NB4 (cell line): ENCODE data around the gene ABCA10.

Source experiments
- DNase-seq: peaks from one replicate; pipeline ENCODE4 v3.0.0; 2010; ENCODE audit warnings: low read depth
- H3K4me3 ChIP-seq: one replicate; pipeline ENCODE4 v1.5.1; 2011; ENCODE audit warnings: mild to moderate bottlenecking, low read depth, low read length, moderate library complexity
- CTCF ChIP-seq: IDR thresholded peaks from one replicate; pipeline ENCODE4 v1.5.1; 2012; ENCODE audit warnings: low read depth, low read length
- MAX ChIP-seq: IDR thresholded peaks from 2 replicates; pipeline ENCODE4 v1.6.1; 2011; ENCODE audit warnings: low read depth, low read length
- MYC ChIP-seq: IDR thresholded peaks from 2 replicates; pipeline ENCODE4 v1.6.1; 2011; ENCODE audit warnings: low read depth, low read length
- POLR2A ChIP-seq: IDR thresholded peaks from 2 replicates; pipeline ENCODE4 v1.6.1; 2011; ENCODE audit warnings: mild to moderate bottlenecking; ENCODE audit not compliant: insufficient read length; ENCODE audit errors: extremely low read depth

The ABCA10 gene

DNA sequence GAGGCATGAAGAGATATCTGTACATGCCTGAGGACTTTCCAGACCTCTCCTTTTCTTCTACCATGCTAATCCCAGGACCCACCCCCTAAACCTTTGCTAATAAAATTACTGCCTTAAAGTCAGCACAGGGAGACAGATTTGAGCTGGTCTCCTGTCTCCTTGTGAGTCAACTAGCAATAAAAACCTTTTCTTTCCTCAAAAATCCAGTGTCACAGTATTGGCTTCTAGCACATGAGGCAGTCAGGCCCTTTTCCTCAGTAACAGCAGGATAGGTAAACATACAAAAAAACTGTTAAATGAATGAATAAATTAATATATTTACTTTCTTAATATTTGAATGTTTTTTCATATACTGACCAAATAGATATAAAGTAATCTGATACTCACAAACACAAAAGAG is 41.3 kb downstream of the ABCA10 start:
- no peak overlapping the region for H3K4me3 ChIP-seq
- TF ChIP-seq POLR2A (no peak), MYC (no peak), MAX (no peak), CTCF (no peak)
- no peak for DNase-seq

DNA sequence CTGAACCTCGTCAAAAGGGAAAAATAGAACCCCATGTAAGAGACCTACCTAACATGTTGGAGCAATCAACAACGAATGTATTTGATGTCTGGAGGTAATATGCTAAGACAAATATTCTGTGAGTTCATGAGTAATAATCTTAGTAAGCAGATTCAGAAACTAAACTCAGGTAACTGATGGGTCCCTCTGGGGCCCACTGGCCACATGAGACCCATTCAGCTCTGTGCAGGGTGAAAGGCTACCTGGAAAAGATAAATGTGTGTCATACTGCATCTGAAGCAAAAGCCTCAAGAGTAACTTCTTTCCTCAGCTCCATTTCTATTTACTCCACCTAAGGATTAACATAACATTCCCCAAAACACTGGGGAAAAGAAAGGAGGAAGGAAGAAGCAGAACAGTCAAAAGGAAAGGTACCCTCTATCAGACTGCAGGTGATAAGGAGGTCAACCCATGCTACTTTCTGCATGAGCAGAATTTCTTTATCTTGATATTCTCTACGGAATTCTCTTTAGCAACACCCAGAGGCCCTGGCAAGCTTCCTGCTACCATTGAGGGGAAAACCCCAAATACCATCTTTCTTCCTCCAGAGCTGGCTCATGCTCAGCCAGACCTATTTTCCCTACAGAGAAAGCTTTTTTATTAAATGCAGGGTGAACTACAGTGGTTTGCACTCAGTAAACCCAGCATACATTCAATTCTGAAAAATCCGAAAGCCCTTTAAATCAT is 49.2 kb downstream of the ABCA10 start:
- H3K4me3 ChIP-seq, result no peak overlapping the region
- TF ChIP-seq MAX (no peak), MYC (no peak), CTCF (no peak), POLR2A (no peak)
- peak; percentile 15 for DNase-seq

- no peak for TF ChIP-seq MAX
- TF ChIP-seq CTCF, result no peak
- no peak for TF ChIP-seq POLR2A
- TF ChIP-seq MYC, result no peak
- DNase-seq, result no peak
- no peak overlapping the region for H3K4me3 ChIP-seq
These were observed 52.2 kb downstream of the ABCA10 start for GRCh38 chr17:69176457-69176795.

GRCh38 chr17:69175625-69176456 is 52.8 kb downstream of the ABCA10 start:
- H3K4me3 ChIP-seq, result no peak overlapping the region
- DNase-seq, result peak; percentile 79
- no peak for TF ChIP-seq POLR2A
- TF ChIP-seq MAX, result no peak
- TF ChIP-seq CTCF, result no peak
- no peak for TF ChIP-seq MYC

DNA sequence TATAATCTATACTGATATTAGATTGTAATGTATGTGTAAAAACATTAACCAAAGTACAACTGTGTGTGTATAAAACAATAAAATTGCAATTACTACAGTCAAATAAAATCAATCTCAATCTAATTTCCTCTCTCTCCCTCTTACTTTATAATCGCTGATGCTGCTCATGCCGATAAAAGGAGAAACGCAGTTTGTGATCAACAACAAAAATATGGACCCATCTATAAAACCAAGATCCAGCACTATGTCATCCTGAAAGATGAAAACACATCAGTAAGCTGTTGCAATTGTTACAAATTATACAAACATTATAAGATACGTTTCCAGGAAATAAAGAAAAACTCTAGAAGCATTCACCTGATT is 53.4 kb downstream of the ABCA10 start:
- DNase-seq, result no peak

More for the DNA sequence above, 53.4 kb downstream of the ABCA10 start:
- TF ChIP-seq MAX (no peak), MYC (no peak), POLR2A (no peak), CTCF (no peak)
- no peak overlapping the region for H3K4me3 ChIP-seq
